SK-MEL-5 (cell line): ENCODE measurements around the gene DOK3. TPM values are rescaled to one million over a fixed set of nuclear protein-coding genes. Genes with fewer than 3 reads are reported as not detected.

Experiments
- DNase-seq: peaks from one replicate; pipeline ENCODE4 v3.0.0-alpha.2; 2016; ENCODE audit warnings: low read depth, low spot score
- in situ Hi-C: cut with HindIII; loops from 2 replicates; pipeline ENCODE4 v1.10.0; 2016; ENCODE audit warnings: low sequenced_read_pairs, high pct_unique_total_duplicates, low pct_unique_long_range_greater_than_20kb
- total RNA-seq: library from RNA; depleted of rRNA; stranded (reverse); fragments of >200 nt; shearing (Covaris generic); gene quantifications from 2 replicates; pipeline ENCODE4 v1.2.3, GENCODE V29; 2014

The DOK3 gene
- total RNA-seq, 1 experiment from 2014 or later: 2.0 TPM

DNA sequence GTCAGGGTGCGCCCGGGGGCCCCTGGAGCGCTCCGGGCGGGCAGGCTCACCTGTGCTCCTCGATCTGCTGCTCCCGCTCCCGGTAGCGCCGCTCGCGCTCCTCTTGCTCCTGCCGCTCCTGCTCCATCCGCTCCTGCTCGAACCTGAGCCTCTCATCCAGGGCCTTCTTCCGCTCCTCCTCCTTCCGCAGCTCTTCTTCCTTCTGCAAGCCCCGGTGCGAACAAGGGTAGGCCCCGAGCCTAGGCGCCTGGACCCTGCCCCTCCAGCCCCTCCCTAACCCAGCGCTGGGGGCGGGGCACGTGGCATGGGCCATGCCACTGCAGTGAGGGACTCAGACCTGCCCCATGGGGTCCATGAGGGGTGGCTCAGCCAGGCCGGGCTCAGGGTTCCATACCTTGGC lies 42.8 kb downstream of the DOK3 start:
- DNase-seq: no peak
- in situ Hi-C loops: no loop called here

DNA sequence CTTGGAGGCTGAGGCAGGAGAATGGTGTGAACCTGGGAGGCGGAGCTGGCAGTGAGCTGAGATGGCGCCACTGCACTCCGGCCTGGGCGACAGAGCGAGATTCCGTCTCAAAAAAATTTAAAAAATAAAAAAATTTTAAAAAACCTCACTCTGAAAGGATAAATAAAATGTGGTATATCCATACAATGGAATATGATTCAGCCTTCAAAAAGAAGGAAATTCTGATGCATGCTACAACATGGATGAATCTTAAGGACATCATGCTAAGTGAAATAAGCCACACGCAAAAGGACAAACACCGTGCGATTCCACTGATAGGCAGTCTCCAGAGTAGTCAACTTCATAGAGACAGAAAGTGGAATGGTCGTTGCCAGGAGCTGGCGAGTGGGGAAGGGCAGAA lies 44.6 kb downstream of the DOK3 start:
- in situ Hi-C loops: no loop called here
- no peak for DNase-seq

DNA sequence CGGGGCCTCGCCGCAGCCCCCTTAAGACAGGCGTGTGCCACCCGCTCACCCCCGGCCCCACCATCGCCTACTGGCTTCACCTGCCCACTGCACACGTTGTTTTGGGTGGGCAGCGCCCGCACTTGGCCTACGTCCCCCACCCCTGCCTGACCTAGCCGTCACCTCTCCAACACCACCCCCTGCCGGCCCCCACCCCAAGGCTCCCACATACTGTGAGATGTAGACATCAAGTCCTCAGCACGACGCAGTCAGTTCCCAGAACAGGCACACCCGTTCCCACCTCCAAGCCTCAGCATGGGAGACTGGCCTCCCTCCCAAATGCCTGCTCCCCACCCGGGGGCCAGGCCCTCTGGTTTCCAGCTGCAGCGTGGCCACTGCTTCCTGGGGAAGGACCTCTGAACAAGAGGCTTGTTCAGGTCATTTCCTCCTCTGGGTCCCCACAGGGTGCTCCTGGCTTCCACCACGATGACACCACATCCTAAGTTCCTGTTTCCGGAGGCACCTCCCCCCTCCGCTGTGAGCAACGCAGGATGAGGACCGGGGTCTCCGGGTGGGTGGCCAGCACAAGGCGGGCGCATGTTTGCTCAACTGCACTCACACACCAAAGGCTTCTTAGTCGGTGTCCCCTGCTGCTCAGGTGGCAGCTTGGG lies 47.5 kb downstream of the DOK3 start:
- in situ Hi-C loops: no loop called here
- no peak for DNase-seq

DNA sequence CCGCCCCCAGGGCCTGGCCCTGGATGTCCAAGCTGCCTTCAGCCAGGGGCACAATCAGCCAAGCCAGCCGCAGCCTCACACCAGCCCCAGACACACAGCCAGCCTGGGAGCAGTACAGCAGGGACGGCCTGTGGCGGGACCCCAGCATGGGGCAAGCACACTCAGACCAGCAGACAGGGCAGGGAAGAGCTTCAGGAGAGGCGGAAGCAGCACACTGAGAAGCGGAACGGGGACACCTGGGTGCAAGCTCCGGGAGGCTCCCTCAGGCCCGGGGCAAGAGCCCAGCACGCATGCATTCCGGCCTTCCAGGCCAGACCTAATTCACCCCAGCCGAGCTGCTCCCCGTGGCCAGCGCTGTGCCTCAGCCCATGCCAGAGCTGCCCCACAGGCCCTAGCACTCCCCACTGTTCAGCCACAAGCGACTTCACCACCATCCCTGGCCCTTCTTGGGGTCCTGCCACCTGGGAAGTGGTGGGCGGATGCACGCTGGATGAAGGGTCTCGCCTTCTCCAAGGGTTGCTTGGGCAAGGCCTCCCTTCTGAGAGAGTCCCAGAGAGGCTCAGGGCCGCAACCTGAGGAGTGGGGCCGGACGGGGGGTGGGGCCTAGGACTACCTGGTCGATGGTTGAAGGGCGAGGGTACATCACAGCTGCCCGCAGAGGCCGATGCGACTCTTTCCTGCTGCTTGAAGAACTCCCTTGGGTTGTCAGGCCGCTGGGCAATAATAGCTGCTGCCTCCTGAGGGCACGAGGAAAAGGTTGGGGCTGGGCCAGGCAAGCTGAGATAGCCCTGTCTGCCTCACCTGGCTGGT lies 49.6 kb downstream of the DOK3 start:
- in situ Hi-C loops: no loop called here
- DNase-seq: no peak

- in situ Hi-C loops: no loop called here
- DNase-seq: no peak
These were observed 50.3 kb downstream of the DOK3 start for GRCh38 chr5:177459357-177459756.

- no peak for DNase-seq
- in situ Hi-C loops: no loop called here
These were observed 50.7 kb downstream of the DOK3 start for GRCh38 chr5:177458912-177459350.

DNA sequence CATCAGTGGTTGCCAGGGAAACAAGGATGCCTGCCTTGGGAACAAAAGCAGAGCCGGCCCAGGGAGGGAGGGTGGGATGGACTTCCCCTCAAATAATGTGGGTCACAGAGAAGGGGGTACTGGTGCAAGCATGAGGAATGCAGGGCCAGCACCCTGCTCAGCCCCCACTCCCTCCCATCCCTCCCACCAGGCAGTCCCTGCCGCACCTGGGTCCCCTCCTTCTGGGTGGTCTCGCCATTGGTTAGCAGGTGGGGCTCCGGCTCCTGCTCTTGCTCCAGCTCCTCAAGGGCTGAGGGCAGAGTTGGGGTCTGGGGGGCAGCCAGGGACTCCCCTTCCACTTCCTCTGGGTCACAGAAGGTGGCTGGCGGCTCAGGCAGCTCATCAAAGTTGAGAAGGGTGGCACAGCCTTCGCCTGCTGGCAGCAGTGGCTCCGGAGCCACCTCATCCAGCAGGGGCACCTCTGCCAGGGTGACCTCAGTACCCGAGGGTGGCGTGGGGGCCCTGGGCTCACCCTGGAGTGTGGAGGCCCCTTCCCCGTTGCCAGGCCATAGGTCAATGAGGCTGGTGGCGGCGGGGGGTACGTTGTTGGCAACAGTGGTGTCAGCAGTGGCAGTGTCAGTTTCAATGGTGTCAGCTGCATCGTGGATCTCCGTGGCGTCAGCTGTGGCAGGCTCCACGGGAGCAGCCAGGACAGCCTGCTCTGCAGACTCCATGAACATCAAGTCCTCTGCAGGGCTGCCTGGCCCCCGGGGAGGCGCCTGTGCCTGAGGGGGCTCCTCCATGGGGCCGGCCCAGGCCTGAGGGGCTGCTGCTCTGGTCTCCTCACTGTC lies 51.6 kb downstream of the DOK3 start:
- no peak for DNase-seq
- in situ Hi-C loops: no loop called here

- in situ Hi-C loops: no loop called here
These were observed 52.4 kb downstream of the DOK3 start for GRCh38 chr5:177456976-177457851.

DNA sequence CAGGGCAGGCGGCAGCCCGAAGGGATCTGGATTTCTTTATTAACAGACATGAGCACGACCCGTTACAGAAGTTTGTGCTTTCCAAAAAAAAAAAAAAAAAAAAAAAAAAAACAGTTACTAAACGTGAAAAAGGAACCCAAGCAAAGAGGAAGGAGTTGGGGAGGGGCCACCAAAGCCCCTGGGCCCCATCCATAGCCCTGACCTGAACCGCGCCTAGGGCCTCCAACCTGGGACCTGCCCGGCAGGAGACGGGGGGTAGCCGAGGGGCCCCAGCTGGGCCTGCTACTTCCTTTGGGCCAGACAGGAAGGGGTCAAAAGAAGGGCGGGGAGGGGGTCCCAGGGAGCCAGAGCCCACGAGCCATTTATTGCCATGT lies 53.0 kb downstream of the DOK3 start:
- no peak for DNase-seq

More at GRCh38 chr5:177456976-177457851, 52.4 kb downstream of the DOK3 start:
- DNase-seq: peak; percentile 97

GRCh38 chr5:177455661-177456590 lies 53.7 kb downstream of the DOK3 start:
- peak; percentile 77 for DNase-seq
- in situ Hi-C loops: no loop called here

More for the DNA sequence above, 53.0 kb downstream of the DOK3 start:
- in situ Hi-C loops: no loop called here

- DNase-seq: no peak
These were observed 54.5 kb downstream of the DOK3 start for GRCh38 chr5:177455036-177455660.

GRCh38 chr5:177454397-177455035 lies 55.1 kb downstream of the DOK3 start:
- peak; percentile 78 for DNase-seq
- in situ Hi-C loops: no loop called here

More at GRCh38 chr5:177455036-177455660, 54.5 kb downstream of the DOK3 start:
- in situ Hi-C loops: no loop called here

DNA sequence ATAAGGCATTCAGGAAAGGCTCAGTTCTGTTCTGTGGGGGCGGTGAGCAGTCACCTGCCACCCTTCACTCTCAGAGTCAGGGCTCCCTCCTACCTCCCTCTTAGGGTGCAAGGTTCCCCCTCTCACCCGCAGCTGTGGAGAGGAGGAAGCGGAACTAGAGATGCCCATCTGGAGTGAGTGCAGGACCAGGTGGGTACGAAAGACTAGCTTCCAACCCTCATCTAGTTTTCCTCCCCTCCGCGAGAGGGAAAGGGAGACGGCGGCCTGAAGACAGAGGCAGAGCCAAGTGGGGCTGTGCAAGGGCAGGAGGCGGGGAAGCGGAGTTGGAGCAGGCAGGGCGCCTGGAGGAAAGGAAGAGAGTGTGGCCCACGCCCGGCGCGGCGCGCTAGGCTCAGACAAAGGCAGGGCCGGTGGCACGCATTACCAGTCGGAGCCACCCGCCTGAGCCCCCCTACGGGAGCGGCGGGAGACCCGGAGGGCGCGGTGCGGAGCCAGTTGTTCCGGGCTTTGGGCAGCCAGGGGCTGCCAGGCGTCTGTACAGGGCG lies 55.7 kb downstream of the DOK3 start:
- in situ Hi-C loops: no loop called here
- no peak for DNase-seq

DNA sequence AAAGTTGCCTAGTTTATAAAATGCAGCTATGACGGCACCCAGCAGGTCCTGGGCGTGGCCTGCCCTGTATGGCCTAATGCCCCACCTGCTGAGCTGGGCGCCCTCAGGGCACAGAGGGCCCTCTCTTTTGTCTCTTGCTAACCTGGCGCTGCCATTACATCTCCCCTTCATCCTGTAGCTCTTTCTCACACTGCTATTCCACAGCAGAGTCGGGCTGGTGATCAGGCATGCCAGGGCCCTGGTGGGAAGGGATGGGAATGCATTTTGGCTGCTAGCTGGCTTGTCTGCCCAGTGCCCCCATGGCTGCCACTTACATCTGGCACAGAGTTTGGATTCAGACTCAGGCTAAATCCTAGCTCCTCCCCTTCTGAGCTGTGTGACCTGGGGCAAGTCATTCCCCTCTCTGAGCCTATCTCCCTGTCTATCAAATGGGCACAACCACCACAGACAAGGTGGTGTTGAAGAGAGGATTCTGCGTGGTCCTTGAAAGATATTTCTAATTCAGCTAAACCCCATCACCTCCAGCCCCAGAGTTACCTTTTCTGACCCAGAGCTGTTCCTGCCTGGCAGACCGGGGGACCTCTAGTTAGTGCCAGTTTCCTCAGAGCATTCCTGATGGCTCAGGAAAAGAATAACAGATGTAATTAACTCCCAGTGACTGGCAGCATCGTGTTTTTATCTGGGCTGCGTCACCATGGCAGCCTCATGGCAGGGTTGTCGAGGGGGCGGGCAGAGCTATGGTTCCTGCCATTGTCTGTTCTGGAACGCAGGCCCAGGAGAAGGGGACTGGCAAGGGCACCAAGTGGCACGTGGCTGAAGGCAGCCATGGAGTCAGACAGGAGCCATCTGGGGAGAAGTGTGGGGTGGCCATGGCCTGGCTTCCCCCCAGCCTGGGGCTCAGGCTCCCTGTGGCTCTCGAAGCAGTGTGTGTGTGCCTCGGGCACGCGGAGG lies 56.7 kb downstream of the DOK3 start:
- in situ Hi-C loops: no loop called here
- DNase-seq: peak; percentile 30
